GM19438 (cell line): ENCODE results near the gene PRR19.

Experiments used
- ATAC-seq: cut with Tn5 transposase; IDR thresholded peaks from one replicate; pipeline ENCODE4 v1.9.1; 2021; ENCODE audit warnings: low read depth; ENCODE audit not compliant: unreplicated experiment

PRR19 gene

DNA sequence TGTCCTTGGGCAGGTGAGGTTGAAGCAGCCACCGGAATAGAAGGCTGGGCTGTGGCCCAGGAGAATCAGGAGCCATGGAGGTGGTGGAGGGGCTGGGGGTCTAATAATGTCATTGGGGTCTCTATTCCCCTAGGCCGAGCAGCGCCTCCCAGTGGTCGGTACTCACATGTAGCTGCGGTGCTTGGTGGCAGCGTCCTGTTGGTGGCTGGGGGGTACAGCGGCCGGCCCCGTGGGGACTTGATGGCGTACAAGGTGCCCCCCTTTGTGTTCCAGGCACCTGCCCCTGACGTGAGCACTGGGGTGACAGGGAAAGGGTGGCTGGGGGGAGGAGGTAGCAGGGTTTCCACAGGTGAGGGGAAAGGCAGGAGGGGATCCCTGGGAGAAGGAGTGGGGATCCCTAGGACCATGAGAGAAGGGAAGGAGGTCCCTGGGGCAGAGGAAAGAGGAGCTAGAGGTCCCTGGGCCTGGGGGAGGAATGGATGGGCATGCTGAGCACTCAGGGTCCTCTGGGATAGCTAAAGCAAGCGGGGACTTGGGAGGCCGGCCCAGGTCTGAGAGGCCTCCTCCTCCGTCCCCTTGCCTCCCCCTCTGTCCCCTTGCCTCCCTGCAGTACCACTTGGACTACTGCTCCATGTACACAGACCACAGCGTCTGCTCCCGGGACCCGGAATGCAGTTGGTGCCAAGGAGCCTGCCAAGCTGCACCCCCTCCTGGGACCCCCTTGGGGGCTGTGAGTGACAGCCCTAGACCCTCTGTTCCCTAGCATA lies 41.6 kb downstream of the PRR19 start:
- no peak for ATAC-seq

- no peak for ATAC-seq
Measured at GRCh38 chr19:42344336-42344893, 42.5 kb downstream of the PRR19 start.

DNA sequence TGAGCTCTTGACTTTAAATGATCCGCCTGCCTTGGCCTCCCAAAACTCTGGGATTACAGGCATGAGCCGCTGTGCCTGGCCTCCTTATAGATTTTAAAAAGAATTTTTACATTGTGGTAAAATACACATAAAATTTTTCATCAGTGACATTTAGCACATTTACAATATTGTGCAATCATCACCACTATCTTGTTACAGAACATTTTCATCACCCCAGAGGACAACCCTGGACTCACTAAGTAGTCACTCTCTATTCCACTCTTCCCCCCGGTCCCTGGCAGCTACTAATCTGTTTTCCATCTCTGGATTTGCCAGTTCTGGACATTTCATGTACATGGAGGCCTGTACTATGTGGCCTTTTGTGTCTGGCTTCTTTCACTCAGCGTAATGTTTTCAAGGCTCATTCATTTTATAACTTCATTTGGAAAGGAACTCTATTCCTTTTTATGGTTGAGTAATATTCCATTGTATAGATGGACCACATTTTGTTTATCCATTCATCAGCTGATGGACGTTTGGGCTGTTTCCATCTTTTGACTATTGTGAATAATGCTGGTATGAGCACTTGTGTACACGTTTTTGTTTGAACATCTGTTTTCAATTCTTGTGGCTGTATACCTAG lies 43.4 kb downstream of the PRR19 start:
- ATAC-seq: no peak

DNA sequence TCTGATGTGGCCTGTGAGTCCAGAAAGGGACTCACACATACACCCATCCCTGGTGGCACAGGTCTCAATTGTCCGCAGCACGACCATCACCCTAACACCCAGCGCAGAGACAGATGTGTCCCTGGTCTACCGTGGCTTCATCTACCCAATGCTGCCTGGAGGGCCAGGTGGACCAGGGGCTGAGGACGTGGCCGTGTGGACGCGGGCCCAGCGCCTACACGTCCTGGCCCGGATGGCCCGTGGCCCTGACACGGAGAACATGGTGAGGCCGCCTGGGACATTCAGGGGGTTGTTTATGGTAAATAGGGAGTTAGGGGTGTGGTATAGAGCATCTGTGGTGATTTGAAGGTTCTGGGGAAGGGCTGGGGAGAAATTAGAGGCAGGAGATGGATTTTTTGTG lies 46.3 kb downstream of the PRR19 start:
- ATAC-seq: no peak

DNA sequence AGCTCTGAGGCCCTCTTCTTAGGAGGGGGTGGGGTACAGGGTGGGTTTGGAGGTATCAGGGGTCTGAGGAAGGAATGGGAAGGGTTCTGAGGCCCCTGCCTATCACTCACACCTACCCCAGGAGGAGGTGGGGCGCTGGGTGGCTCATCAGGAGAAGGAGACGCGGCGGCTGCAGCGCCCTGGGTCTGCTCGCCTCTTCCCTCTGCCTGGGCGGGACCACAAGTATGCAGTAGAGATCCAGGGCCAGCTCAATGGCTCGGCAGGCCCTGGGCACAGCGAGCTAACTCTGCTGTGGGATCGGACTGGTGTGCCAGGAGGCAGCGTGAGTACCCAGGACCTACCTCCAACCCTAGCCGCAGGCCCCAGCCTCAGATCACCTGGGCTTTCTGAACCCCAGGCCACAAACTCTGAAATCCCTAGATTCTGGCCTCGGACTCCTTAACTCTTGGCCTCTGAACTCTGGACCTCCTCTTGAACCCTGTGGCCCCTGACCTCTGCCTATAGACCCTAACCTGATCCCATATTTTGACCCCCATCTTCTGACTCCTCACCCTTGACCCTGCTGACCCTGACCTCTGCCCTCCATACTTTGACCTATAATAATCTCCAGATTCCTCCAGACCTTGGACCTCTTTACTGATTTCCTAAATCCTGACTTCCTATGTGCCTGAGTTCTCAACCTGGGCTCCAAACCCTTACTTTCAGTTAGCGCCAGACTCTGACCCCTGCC lies 47.6 kb downstream of the PRR19 start:
- no peak for ATAC-seq

DNA sequence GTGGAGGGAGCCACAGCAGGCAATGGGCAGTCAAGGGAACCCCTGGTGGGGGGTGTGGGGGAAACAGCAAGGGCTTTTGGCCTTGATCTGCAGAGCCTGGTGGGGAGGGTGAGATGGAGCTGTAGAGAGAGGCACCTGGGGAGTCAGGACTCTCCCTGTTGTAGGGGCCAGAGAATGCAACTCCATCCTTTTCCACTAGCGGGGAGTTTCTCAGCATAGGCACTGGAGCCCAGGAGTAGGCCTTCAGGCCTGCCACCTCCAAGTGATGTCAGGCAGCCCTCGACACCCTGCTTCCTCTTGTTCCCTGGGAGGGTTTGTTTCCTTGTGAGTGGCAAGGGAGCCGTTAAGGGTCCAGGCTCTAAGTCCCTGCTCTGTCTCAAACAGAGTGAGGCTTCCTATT lies 48.5 kb downstream of the PRR19 start:
- ATAC-seq: no peak

DNA sequence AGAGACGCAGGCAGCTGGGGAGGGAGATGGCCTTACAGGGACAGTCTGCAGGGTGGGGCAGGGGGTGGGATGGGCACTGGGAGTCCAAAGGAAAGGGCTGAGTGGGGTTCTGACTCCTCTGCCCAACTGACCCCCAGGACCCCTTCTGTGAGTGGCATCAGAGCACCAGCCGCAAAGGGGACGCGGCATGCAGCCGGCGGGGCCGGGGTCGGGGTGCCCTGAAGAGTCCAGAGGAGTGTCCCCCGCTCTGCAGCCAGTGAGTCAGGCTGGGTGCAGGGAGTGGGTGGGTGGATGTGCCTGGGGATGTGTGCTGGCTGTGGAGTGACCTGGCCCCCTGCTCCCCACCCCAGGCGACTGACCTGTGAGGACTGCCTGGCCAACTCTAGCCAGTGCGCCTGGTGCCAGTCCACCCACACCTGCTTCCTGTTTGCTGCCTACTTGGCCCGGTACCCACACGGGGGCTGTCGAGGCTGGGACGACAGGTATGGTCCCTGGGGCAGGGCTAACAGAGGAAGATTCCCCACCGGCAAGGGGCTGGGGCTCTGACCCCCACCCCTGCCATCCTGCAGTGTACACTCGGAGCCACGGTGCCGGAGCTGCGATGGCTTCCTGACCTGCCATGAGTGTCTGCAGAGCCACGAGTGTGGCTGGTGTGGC lies 49.3 kb downstream of the PRR19 start:
- ATAC-seq: no peak

GRCh38 chr19:42352301-42353259 lies 50.6 kb downstream of the PRR19 start:
- no peak for ATAC-seq

GRCh38 chr19:42353341-42354015 lies 51.5 kb downstream of the PRR19 start:
- no peak for ATAC-seq

DNA sequence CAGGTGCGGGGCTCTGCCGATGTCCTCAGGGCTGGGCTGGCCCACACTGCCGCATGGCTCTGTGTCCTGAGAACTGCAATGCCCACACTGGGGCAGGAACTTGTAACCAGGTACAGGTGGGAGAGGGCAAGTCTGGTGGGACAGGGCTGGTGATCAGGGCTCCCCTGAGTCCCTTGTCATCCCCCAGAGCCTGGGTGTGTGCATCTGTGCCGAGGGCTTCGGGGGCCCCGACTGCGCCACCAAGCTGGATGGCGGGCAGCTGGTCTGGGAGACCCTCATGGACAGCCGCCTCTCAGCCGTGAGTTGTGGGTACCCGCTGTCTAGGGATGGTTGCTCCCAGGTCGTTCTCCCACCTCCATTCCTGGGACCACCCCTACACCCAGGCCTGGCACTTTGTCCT lies 54.0 kb downstream of the PRR19 start:
- ATAC-seq: no peak

DNA sequence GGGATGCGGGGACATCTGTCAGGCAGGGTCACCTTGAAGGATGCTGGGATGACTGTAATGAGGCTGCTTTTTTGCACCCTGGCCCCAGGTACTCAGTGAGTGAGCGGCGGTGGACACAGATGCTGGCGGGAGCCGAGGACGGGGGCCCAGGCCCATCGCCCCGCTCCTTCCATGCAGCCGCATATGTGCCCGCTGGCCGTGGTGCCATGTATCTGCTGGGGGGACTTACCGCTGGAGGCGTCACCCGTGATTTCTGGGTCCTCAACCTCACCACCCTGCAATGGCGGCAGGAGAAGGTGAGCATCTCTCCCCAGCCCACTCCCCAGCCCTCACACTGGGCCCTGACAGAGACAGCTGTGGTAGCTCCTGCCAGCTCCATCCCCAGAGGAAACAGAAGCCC lies 54.8 kb downstream of the PRR19 start:
- ATAC-seq: no peak

DNA sequence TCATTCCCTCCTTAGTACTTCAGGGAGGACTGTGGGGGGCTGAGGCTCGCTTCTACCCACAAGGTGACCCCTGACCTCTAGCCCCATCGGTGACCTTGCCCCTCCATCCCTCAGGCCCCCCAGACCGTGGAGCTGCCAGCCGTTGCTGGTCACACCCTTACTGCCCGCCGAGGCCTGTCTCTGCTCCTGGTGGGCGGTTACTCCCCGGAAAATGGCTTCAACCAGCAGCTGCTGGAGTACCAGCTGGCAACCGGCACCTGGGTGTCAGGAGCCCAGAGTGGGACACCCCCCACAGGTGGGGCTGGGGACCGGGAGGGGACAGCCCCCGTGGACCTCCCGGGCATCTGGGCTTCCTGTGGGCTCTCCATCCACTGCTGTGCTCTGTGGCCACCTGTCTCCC lies 55.4 kb downstream of the PRR19 start:
- no peak for ATAC-seq
